SU-DHL-6 (cell line): ENCODE measurements around the gene EVI5L.

Experiments used
- EZH2phosphoT487 ChIP-seq: fragments of 200-600 bp; sonication (generic), shearing (Covaris generic); conservative IDR thresholded peaks from 2 replicates; pipeline ENCODE4 v1.6.1; 2018; ENCODE audit warnings: mild to moderate bottlenecking, antibody characterized with exemption, low read length, moderate library complexity, mixed read lengths
- TF ChIP-seq, protein P1 (sequence below): fragments of 200-600 bp; sonication (generic); IDR thresholded peaks from one replicate; pipeline ENCODE4 v1.5.1; 2017; ENCODE audit warnings: antibody characterized with exemption, mild to moderate bottlenecking, low read length, moderate library complexity; ENCODE audit not compliant: insufficient read depth, poor library complexity, severe bottlenecking

DNA sequence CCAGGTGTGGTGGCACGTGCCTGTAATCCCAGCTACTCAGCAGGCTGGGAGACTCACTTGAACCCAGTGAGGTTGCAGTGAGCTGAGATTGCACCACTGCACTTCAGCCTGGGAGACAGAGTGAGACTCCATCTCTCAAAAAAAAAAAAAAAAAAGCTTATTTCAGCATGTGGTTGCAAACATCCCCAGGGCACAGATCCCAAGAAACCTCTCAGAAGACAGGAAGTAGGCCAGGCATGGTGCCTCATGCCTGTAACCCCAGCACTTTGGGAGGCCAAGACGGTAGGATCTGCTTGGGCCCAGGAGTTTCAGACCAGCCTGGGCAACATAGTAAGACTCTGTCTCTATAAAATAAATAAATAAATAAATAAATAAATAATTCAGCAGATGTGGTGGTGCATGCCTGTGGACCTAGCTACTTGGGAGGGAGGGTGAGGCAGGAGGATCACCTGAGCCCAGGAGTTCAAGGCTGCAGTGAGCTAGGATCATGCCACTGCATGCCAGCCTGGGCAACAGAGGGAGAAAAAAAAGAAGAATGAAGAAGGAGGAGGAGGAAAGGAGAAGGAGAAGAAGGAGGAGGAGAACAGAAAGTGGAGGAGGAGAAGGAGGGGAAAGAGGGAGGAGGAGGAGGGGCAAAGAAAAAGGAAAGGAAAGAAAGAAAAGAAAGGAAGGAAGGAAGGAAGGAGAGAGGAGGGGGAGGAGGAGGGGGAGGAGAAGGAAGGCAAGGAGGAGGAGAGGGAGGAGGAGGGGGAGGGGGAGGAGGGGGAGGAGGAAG lies 54.0 kb downstream of the EVI5L start:
- TF ChIP-seq, protein P1, sequence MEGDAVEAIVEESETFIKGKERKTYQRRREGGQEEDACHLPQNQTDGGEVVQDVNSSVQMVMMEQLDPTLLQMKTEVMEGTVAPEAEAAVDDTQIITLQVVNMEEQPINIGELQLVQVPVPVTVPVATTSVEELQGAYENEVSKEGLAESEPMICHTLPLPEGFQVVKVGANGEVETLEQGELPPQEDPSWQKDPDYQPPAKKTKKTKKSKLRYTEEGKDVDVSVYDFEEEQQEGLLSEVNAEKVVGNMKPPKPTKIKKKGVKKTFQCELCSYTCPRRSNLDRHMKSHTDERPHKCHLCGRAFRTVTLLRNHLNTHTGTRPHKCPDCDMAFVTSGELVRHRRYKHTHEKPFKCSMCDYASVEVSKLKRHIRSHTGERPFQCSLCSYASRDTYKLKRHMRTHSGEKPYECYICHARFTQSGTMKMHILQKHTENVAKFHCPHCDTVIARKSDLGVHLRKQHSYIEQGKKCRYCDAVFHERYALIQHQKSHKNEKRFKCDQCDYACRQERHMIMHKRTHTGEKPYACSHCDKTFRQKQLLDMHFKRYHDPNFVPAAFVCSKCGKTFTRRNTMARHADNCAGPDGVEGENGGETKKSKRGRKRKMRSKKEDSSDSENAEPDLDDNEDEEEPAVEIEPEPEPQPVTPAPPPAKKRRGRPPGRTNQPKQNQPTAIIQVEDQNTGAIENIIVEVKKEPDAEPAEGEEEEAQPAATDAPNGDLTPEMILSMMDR = no peak
- no peak for TF ChIP-seq EZH2phosphoT487
